Heart right ventricle (tissue), 16 donors: Measurements from ENCODE around the gene OR6B2. TPM values are rescaled to one million over a fixed set of nuclear protein-coding genes. Genes with fewer than 3 reads are reported as not detected.

Source experiments
- ATAC-seq, 8 donors: fragments of 200-7000 bp; cut with Tn5 transposase; one replicate each; pipeline ENCODE4 v1.9.1; 2020; ENCODE audit warnings: mild to moderate bottlenecking in 8 of 8, moderate library complexity in 8 of 8, moderate number of reproducible peaks in 1 of 8
- DNase-seq, 2 donors: peaks; one replicate each; pipeline ENCODE4 v3.0.0-alpha.2; 2020
- H3K27ac ChIP-seq, 10 donors: fragments of 200-600 bp; sonication (generic) in 2 of 10; one replicate each; pipeline versions ENCODE4 v1.5.0 to v1.8.0; 2020 to 2022; ENCODE audit warnings: mild to moderate bottlenecking in 3 of 10
- H3K27me3 ChIP-seq, 7 donors: fragments of 200-600 bp; one replicate each; pipeline ENCODE4 v1.8.0; 2021 to 2022; ENCODE audit warnings: mild to moderate bottlenecking in 2 of 7
- H3K36me3 ChIP-seq, 9 donors: fragments of 200-600 bp; sonication (generic) in 1 of 9; one replicate each; pipeline versions ENCODE4 v1.5.0 to v1.8.0; 2020 to 2022; ENCODE audit warnings: mild to moderate bottlenecking in 2 of 9
- H3K4me1 ChIP-seq, 9 donors: fragments of 200-600 bp; sonication (generic) in 1 of 9; one replicate each; pipeline versions ENCODE4 v1.5.0 to v1.8.0; 2020 to 2022; ENCODE audit warnings: mild to moderate bottlenecking in 4 of 9
- H3K4me3 ChIP-seq, 10 donors: fragments of 200-600 bp; sonication (generic) in 2 of 10; one replicate each; pipeline versions ENCODE4 v1.5.0 to v1.8.0; 2020 to 2022; ENCODE audit warnings: mild to moderate bottlenecking in 7 of 10, moderate library complexity in 2 of 10
- H3K9me3 ChIP-seq, 11 donors: fragments of 200-600 bp in 10 of 11; sonication (generic) in 2 of 11; one replicate each; pipeline versions ENCODE4 v1.5.0 to v1.8.0; 2013 to 2022; ENCODE audit warnings: mild to moderate bottlenecking in 2 of 11, control low read depth in 1 of 11, moderate library complexity in 1 of 11
- CTCF ChIP-seq, 9 donors: fragments of 200-600 bp; sonication (generic) in 2 of 9; IDR thresholded peaks; one replicate each; pipeline versions ENCODE4 v1.5.0 to v1.8.0; 2021 to 2022; ENCODE audit warnings: antibody characterized with exemption in 9 of 9, mild to moderate bottlenecking in 5 of 9, moderate library complexity in 1 of 9
- WGBS, 2 donors: extraction: QIAGEN DNeasy Blood & Tissue Kit; methylation state at CpG; one replicate each; pipeline ENCODE4 v1.1.7; 2013; ENCODE audit warnings: inconsistent platforms in 1 of 2; 5-methylcytosine and 5-hydroxymethylcytosine counted together
- intact Hi-C, 10 donors: fragments of 100-400 bp; cut with DNase I; formaldehyde crosslinking; loops; one replicate each; pipeline versions ENCODE4 v1.11.1 to v1.14.2; 2022
- polyA plus RNA-seq, 2 donors: library from polyadenylated mRNA; stranded (reverse); fragments of 200-250 nt; gene quantifications; one replicate each; pipeline ENCODE4 v1.2.3, GENCODE V29; 2013
- total RNA-seq, 10 donors: library from RNA; stranded (reverse); fragmentation: NEBNext Ultra II Directional in 3 of 10; extraction: Animal tissue kit (Norgen Biotek cat#: 25700) in 3 of 10; gene quantifications; one replicate each; pipeline versions ENCODE4 v1.2.1 to v1.2.4, GENCODE V29; 2021 to 2023
- donor health status: Arrhythmogenic right ventricular cardiomyopathy.
- donor health status: ischemic (EF 13 %, LVEDD 7.1; RV severe dilation, severe dysfunction).
- donor health status: healthy with polysubstance abuse.
- donor health status: DM: no; HTN: yes; CAD: no.
- donor health status: DM: no; HTN: no; CAD: no.
- donor health status: ischemic (EF 25% LVEDD 6.9; RV normal size, moderate dysfunction).
- donor health status: ischemic (EF 25% LVEDD 5.7; RV mildly dilated, moderate dysfunction).
- donor health status: healthy.
- donor health status: DM: yes; HTN: yes; CAD: no.
- donor health status: Ischemic cardiomyopathy.
- donor health status: ischemic (EF 35%, LVEDD 5.7; RV mildly dilated, moderate dysfunction).
- donor health status: nonischemic (EF 11% LVEDD 7.7; RV severe dilation, severe dysfunction).
- donor health status: DM: yes; HTN: yes; CAD: no.
- donor health status: PGD.
- donor health status: ischemic (EF 29% LVEDD 5.4; RV normal size, mild dysfunction).
- donor health status: nonischemic (EF 23%, LVEDD 6.1; RV moderate dilation, normal function).

Gene OR6B2
- total and polyA plus RNA-seq, 12 donors, result not detected

DNA sequence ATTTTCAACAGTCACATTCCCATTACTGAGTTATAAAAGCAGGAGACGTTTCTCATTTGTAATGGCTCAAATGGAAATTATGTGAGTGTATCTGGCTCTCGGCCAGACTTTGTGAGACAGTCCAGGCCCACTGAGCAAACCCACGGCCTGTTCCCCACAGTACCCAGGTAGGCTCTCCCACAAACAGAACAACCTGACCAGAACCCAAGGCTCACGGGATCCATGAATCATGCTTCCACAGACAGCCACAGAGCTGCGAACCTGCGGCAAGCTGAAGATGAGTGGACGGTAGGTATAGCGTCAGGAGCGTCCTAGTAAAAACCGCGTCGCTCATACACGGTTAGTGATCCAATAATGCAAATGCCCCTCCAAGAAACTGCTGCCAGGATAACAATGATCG lies 39.3 kb downstream of the OR6B2 start:
- H3K4me3 ChIP-seq, result no peak overlapping the region
- no peaks in the 10 kb centered on the region for H3K4me1 ChIP-seq
- DNase-seq (no peak), ATAC-seq (peak in 1 of 8 donors; percentile 29)
- intact Hi-C loops, result loop anchor here in 7 of 10 donors (2.0 to 10.0 kb wide), 6 partner anchors 56 to 959 kb away; no protein-coding TSS in a partner anchor
- 86 to 87% methylated on average over 14 of the region's 14 CpGs for WGBS, 2 donors
- no peak overlapping the region for H3K27ac ChIP-seq
- no peak for TF ChIP-seq CTCF (IDR thresholded peaks at IDR 0.05)
- H3K27me3 ChIP-seq, result no peaks in the 10 kb centered on the region
- H3K9me3 ChIP-seq, result peaks cover 0 to 3% (median 0%) of the 10 kb centered on the region in 11 donors
- peaks cover 0 to 86% (median 37%) of the 10 kb centered on the region in 9 donors for H3K36me3 ChIP-seq

- intact Hi-C loops, result loop anchor here in 3 of 10 donors (10.0 kb wide), 2 partner anchors 51 to 951 kb away; no protein-coding TSS in a partner anchor
- no peaks in the 10 kb centered on the region for H3K4me1 ChIP-seq
- peaks cover 0 to 96% (median 41%) of the 10 kb centered on the region in 9 donors for H3K36me3 ChIP-seq
- no peak overlapping the region for H3K27ac ChIP-seq
- H3K9me3 ChIP-seq, result peaks cover 0 to 13% (median 0%) of the 10 kb centered on the region in 11 donors
- 97 to 100% methylated on average over 5 of the region's 5 CpGs for WGBS, 2 donors
- ATAC-seq (no peak), DNase-seq (no peak)
- TF ChIP-seq CTCF (IDR thresholded peaks at IDR 0.05), result no peak
- no peaks in the 10 kb centered on the region for H3K27me3 ChIP-seq
- no peak overlapping the region for H3K4me3 ChIP-seq
Observed at GRCh38 chr2:239985356-239985755, 44.9 kb downstream of the OR6B2 start.

GRCh38 chr2:239984421-239985194 lies 45.6 kb downstream of the OR6B2 start:
- Histone ChIP-seq H3K36me3 (peaks cover 0 to 96% (median 34%) of the 10 kb centered on the region in 9 donors), H3K4me3 (no peak overlapping the region), H3K27ac (no peak overlapping the region), H3K9me3 (peaks cover 0 to 13% (median 0%) of the 10 kb centered on the region in 11 donors), H3K4me1 (no peaks in the 10 kb centered on the region), H3K27me3 (no peaks in the 10 kb centered on the region)
- intact Hi-C loops, result loop anchor here in 4 of 10 donors (5.0 to 10.0 kb wide), 3 partner anchors 47 to 950 kb away; no protein-coding TSS in a partner anchor
- ATAC-seq, result no peak
- no peak for TF ChIP-seq CTCF (IDR thresholded peaks at IDR 0.05)
- 95 to 96% methylated on average over 16 of the region's 16 CpGs for WGBS, 2 donors
- DNase-seq, result no peak

GRCh38 chr2:239983004-239983778 lies 47.0 kb downstream of the OR6B2 start:
- no peak overlapping the region for H3K4me3 ChIP-seq
- H3K9me3 ChIP-seq, result peaks cover 0 to 13% (median 0%) of the 10 kb centered on the region in 11 donors
- no peak for ATAC-seq
- intact Hi-C loops, result loop anchor here in 4 of 10 donors (5.0 to 10.0 kb wide), 3 partner anchors 46 to 948 kb away; no protein-coding TSS in a partner anchor
- no peak for TF ChIP-seq CTCF (IDR thresholded peaks at IDR 0.05)
- H3K36me3 ChIP-seq, result peaks cover 0 to 93% (median 30%) of the 10 kb centered on the region in 9 donors
- H3K27ac ChIP-seq, result no peak overlapping the region
- WGBS, 2 donors, result 75 to 88% methylated on average over 9 of the region's 9 CpGs
- H3K4me1 ChIP-seq, result peaks cover 0 to 8% (median 0%) of the 10 kb centered on the region in 9 donors
- no peaks in the 10 kb centered on the region for H3K27me3 ChIP-seq
- no peak for DNase-seq
